Hindlimb muscle (tissue), 1 donor: ENCODE results near the gene MKI67. TPM values are rescaled to one million over a fixed set of nuclear protein-coding genes. Genes with fewer than 3 reads are reported as not detected.
"Not testable (repeated sequence)": the region's sequence is repeated elsewhere in the genome, so short reads cannot be mapped to it uniquely, and the experiment has no call there.

Experiments
- DNase-seq: peaks from one replicate; pipeline ENCODE4 v3.0.0-alpha.2; 2013
- polyA plus RNA-seq: library from polyadenylated mRNA; unstranded; fragments of 120-200 nt; gene quantifications from one replicate; pipeline ENCODE4 v1.2.1, GENCODE V29; 2013; ENCODE audit not compliant: insufficient read length

Gene MKI67
- polyA plus RNA-seq, 1 donor = 31.9 TPM

DNA sequence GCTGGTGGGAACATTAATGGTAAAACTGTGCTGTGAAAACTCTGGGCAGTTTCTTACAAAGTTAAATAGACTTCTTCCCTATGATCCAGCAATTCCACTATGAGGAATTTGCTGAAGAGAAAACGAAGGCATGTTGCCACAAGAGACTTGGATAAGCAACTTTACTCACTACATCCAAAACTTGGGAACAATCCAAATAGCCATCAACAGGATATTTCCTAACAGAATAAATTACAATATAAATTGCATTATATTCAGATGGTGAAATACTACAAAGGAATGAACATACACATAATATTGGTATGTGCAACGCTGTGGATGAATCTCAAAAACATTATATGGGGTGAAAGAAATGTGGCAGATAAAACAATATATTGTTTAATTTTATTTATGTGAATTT, 21.4 kb upstream of the MKI67 start:
- DNase-seq = no peak

DNA sequence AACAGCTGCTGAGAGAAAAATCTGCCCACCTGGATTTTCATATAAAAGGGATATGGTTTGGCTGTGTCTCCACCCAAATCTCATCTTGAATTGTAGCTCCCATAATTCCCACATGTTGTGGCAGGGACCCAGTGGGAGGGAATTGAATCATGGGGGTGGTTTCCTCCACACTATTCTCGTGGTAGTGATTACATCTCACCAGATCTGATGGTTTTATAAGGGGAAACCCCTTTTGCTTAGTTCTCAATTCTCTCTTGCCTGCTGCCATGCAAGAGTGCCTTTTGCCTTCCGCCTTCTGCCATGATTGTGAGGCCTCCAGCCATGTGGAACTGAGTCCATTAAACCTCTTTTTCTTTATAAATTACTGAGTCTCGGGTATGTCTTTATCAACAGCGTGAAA, 20.8 kb upstream of the MKI67 start:
- no peak for DNase-seq

DNA sequence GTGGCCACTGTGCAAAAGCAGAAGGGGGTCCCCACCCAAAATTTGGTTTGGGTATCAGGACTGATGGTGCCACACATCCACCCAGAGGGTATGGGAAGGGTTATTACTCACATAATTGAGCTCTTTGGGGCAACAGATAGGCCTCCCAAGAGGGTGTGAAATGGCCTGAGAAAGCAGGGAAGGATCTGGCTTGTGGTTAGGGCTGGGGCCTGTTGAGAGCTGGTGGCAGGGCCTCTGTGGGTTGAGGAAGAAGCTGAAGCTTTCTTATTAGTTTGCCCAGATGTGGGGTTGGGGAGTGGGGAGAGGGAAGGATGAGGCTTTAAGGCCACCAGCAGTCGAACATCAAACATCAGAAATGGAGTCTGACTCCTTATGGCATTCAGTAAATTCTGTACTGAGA, 18.3 kb upstream of the MKI67 start:
- DNase-seq = no peak

- no peak for DNase-seq
Observed at GRCh38 chr10:128143531-128143930, 17.3 kb upstream of the MKI67 start.

GRCh38 chr10:128140425-128140824, 14.2 kb upstream of the MKI67 start:
- DNase-seq = no peak

DNA sequence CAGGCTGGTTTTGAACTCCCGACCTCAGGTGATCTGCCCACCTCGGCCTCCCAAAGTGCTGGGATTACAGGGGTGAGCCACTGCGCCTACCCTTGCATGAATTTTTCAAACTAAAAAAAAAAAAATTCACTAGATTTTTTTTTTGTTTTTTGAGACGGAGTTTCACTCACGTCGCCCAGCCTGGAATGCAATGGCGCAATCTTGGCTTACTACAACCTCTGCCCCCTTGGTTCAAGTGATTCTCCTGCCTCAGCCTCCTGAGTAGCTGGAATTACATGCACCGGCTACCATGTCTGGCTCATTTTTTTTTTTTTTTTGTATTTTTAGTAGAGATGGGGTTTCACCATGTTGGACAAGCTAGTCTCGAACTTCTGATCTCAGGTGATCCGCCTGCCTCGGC, 12.2 kb upstream of the MKI67 start:
- not testable (repeated sequence) for DNase-seq

- DNase-seq = no peak
Observed at GRCh38 chr10:128137877-128138276, 11.7 kb upstream of the MKI67 start.

DNA sequence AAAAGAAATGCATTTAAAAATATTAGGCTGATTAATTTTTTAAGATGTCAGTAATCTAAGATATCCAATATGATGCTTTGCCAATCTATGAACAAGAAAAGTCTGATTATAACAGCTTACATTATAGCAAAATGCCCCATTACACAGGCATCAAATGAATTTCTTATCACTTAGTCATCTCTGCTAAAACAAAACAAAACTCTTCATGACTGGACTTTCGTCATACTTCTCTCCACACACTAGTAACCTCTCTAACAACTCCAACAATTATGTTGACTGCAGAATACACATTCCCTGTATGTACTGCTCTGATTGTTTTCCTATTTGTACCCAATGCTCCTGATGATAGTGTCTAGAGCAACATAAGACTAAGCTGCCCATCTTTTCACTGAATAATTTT, 3.8 kb upstream of the MKI67 start:
- DNase-seq = no peak

DNA sequence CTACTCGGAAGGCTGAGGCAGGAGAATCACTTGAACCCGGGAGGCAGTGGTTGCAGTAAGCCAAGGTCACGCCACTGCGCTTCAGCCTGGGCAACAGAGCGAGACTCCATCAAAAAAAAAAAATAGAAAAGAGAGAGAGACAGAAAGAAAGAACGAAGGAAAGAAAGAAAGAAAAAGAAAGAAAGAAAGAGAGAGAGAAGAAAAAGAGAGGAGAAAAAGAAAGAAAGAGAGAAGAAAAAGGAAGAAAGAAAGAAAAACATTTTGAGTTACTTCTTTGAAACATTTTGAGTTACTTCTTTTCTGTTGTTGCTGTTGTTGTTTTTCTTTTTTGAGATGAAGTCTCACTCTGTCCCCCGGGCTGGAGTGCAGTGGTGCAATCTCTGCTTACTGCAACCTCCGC, 2.4 kb upstream of the MKI67 start:
- DNase-seq = no peak

DNA sequence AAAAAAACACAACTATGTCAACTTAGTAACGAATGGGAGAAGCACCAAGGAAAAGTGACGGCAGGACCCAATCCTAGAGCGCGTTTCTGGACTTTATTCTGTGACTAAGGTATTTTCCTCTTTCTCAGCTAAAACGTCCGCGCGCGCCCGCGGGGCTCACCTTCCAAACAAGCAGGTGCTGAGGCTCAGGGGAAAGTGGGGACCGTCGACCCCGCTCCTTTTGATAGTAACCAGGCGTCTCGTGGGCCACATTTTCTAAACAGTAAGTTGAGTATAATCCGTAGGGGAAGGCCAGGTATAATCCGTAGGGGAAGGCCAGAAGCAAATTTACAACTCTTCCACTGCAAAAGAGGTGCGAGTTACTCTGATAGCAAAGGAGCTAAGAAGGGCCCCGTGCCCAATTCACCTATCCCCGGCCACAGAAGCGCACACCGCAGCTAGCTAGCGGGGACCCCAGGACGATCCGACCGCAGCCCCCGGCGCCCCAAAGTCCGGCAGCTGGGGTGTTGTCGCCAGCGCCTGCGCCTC, 743 bp downstream of the MKI67 start:
- DNase-seq = no peak

DNA sequence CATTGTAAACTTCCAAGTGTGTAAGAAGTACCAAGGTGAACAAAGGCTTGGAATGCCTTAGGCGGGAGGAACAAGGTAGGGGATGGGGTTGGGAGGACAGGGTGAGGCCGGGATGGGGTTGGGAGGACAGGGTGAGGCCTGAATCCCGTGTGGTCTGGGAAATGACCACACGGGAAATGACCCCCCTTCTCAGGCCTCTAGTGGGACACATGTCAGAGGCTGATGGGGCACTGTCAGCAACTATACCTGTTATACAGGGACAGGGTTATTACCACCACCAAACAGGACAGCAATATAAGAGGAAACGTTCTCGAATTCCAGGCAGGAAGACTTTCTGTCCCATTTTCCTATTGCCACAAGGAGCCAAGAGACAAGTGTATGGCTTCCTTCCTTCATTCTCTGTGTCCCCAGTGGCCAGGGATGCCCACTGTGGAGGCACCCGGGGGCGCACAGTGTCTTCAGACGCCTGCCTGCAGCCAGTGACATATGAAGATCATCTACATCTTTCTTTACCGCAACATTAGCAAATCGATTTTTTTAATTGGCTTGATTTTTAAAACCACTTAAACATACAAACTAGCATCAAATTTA, 1.3 kb downstream of the MKI67 start:
- DNase-seq = no peak

- no peak for DNase-seq
Observed at GRCh38 chr10:128123846-128124245, 2.4 kb downstream of the MKI67 start.

- DNase-seq = no peak
Observed at GRCh38 chr10:128122931-128123330, 3.3 kb downstream of the MKI67 start.

- no peak for DNase-seq
Observed at GRCh38 chr10:128121750-128122412, 4.3 kb downstream of the MKI67 start.

GRCh38 chr10:128116851-128117615, 9.2 kb downstream of the MKI67 start:
- DNase-seq = no peak

DNA sequence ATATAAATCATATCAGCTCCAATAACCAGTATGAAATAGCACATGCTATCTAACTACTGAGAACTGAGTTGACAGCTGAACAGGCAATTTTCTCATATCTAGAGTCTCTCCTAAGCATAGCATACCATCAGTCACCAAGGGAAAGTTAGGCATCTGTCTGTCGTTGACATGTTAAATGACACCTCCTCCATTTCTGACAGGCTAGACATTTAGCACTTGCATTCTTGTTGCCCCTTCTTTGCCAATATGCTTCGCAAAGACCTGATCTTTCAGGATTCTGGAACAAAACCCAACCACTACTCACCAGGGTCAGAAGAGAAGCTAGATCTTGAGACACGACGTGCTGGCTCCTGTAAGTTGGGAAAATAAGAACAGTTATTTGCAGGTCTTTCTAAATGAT, 10.0 kb downstream of the MKI67 start:
- DNase-seq = no peak

- DNase-seq = no peak
Observed at GRCh38 chr10:128115356-128115755, 10.9 kb downstream of the MKI67 start.

GRCh38 chr10:128114901-128115300, 11.3 kb downstream of the MKI67 start:
- no peak for DNase-seq

- no peak for DNase-seq
Observed at GRCh38 chr10:128113026-128113425, 13.2 kb downstream of the MKI67 start.

- DNase-seq = no peak
Observed at GRCh38 chr10:128111696-128112095, 14.5 kb downstream of the MKI67 start.

- no peak for DNase-seq
Observed at GRCh38 chr10:128110339-128110738, 15.9 kb downstream of the MKI67 start.

DNA sequence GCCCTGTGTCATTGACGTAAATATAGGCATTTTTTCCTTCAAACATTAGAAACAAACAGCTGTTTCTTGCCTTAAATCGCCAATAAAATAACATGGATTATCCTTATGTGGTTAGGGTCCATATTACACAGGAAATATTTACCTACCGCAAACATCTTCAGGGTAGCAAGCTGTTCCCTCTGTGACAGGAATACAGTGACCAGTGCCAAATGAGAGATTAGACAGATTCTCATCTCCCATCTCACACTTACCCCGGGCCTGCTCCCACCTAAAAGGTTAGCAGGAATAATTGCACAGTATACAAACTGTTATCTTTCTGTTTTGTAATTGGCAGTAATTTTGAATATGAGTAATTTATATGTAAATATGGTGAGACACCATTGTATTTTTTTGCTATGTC, 16.5 kb downstream of the MKI67 start:
- no peak for DNase-seq

GRCh38 chr10:128105383-128105782, 20.8 kb downstream of the MKI67 start:
- DNase-seq = no peak

DNA sequence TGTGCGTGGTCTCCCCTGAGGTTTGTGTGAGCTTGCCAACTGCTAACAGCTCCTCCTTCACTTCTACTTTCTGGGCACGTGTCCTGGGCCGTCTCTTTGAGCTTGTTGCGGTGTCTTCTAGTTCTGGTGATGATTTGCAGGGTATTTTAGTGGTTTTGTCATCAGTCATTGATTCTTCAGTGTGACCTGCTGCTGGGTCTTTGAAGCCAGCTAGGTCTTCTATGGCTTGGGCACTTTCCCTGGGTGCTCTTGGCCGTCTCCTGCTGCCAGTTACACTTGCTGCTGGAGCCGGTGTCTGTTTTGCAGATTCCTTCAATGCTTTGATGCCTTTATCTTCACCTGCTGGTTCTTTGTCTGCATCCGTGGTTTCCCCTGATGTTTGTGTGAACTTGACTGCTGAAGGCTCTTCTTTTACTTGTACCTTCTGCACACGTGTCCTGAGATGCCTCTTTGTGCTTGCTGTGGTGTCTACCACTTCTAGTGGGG, 23.0 kb downstream of the MKI67 start:
- no peak for DNase-seq
